Frontal cortex (tissue), 4 donors: ENCODE results near the gene INSM2. TPM values are rescaled to one million over a fixed set of nuclear protein-coding genes. Genes with fewer than 3 reads are reported as not detected.
A peak's percentile ranks its signal among the peaks of the same experiment; 100 is the strongest.

Experiments used
- DNase-seq, 2 donors: peaks; one replicate each; pipeline ENCODE4 v3.0.0; 2012; ENCODE audit warnings: low spot score in 2 of 2
- FAIRE-seq: peaks from 2 replicates; lab custom pipeline; 2012; peaks lifted over from hg19 to GRCh38; lab: Jason Lieb, UNC
- total RNA-seq: library from RNA; depleted of rRNA; stranded (reverse); fragments of >200 nt; gene quantifications from one replicate; pipeline ENCODE4 v1.2.3, GENCODE V29; 2014
- donor health status: control.
- donor health status: control.
- donor health status: control.

The INSM2 gene
- total RNA-seq: not detected

- FAIRE-seq (no peak), DNase-seq (peak; percentile 46 to 48)
These were observed at the start of gene INSM2 for GRCh38 chr14:35533357-35534207. Gene INSM2, plus strand, starts transcription at chr14:35534164. Its CDS starts 89 bp downstream, at chr14:35534253.

GRCh38 chr14:35492569-35493014 is 41.4 kb upstream of the INSM2 start:
- DNase-seq (no peak), FAIRE-seq (no peak)

GRCh38 chr14:35495278-35495677 is 38.7 kb upstream of the INSM2 start:
- FAIRE-seq (no peak), DNase-seq (no peak)

- FAIRE-seq (no peak), DNase-seq (no peak)
These were observed 34.8 kb upstream of the INSM2 start for GRCh38 chr14:35499180-35499579.

GRCh38 chr14:35503646-35504045 is 30.3 kb upstream of the INSM2 start:
- DNase-seq (no peak), FAIRE-seq (no peak)

GRCh38 chr14:35504260-35504659 is 29.7 kb upstream of the INSM2 start:
- DNase-seq: no peak
- FAIRE-seq: no peak

GRCh38 chr14:35506461-35506860 is 27.5 kb upstream of the INSM2 start:
- DNase-seq (no peak), FAIRE-seq (no peak)

- FAIRE-seq (no peak), DNase-seq (no peak)
These were observed 27.0 kb upstream of the INSM2 start for GRCh38 chr14:35506927-35507326.

- DNase-seq: no peak
- FAIRE-seq: no peak
These were observed 24.1 kb upstream of the INSM2 start for GRCh38 chr14:35509846-35510245.

GRCh38 chr14:35512765-35513164 is 21.2 kb upstream of the INSM2 start:
- FAIRE-seq (no peak), DNase-seq (no peak)

GRCh38 chr14:35515916-35516315 is 18.0 kb upstream of the INSM2 start:
- no peak for FAIRE-seq
- no peak for DNase-seq

GRCh38 chr14:35519986-35520385 is 14.0 kb upstream of the INSM2 start:
- DNase-seq (no peak), FAIRE-seq (no peak)

GRCh38 chr14:35525695-35526094 is 8.3 kb upstream of the INSM2 start:
- DNase-seq (no peak), FAIRE-seq (no peak)

- FAIRE-seq: no peak
These were observed 7.0 kb upstream of the INSM2 start for GRCh38 chr14:35526962-35527361.

GRCh38 chr14:35531960-35532747 is 1.8 kb upstream of the INSM2 start:
- FAIRE-seq (peak; percentile 19), DNase-seq (no peak)

More at GRCh38 chr14:35526962-35527361, 7.0 kb upstream of the INSM2 start:
- no peak for DNase-seq

- FAIRE-seq (no peak), DNase-seq (no peak)
These were observed 1.1 kb upstream of the INSM2 start for GRCh38 chr14:35532783-35533356.

GRCh38 chr14:35534208-35534872 is 376 bp downstream of the INSM2 start:
- FAIRE-seq: no peak
- DNase-seq: peak in 1 of 2 donors; percentile 22

- peak; percentile 62 to 65 for DNase-seq
- no peak for FAIRE-seq
These were observed 1.0 kb downstream of the INSM2 start for GRCh38 chr14:35534873-35535482.

GRCh38 chr14:35535483-35536112 is 1.6 kb downstream of the INSM2 start:
- no peak for DNase-seq
- no peak for FAIRE-seq
